SK-N-SH (cell line): ENCODE results near the gene NPEPL1. TPM values are rescaled to one million over a fixed set of nuclear protein-coding genes. Genes with fewer than 3 reads are reported as not detected.

Experiments used
- CTCF ChIA-PET: fragments of 300-600, 350-600 bp; formaldehyde crosslinking; extraction: SDS; loops from one replicate; lab custom pipeline; 2021; lab: Yijun Ruan, JAX
- POLR2A ChIA-PET: fragments of 350-600 bp; sonication (Branson Sonifier 250); formaldehyde crosslinking; extraction: SDS; loops from one replicate; lab custom pipeline; 2020; ENCODE audit warnings: antibody characterized with exemption, inconsistent platforms; lab: Yijun Ruan, JAX
- DNase-seq: peaks from one replicate; pipeline ENCODE4 v3.0.0; 2012
- H2AFZ ChIP-seq: fragments of 200-600 bp; sonication (generic); 2 replicates; pipeline ENCODE4 v1.8.1; 2016; ENCODE audit warnings: antibody characterized with exemption, mild to moderate bottlenecking, low read depth
- H3F3A ChIP-seq: fragments of 200-600 bp; sonication (generic); replicated peaks from 2 replicates; pipeline ENCODE3; 2016; ENCODE audit warnings: antibody characterized with exemption, mild to moderate bottlenecking; ENCODE audit not compliant: insufficient read depth
- H3K27ac ChIP-seq, 2 experiments: fragments of 200-500 bp in 1 of 2; fragments of 200-600 bp in 1 of 2; sonication (Bioruptor generic) in 1 of 2; sonication (generic), shearing (Covaris generic) in 1 of 2; 2 replicates each; pipeline versions ENCODE4 v1.5.1 to v1.6.1; 2014 to 2016; ENCODE audit warnings: low read depth in 2 of 2, inconsistent platforms in 1 of 2, low read length in 1 of 2, mild to moderate bottlenecking in 1 of 2, mixed read lengths in 1 of 2
- H3K27me3 ChIP-seq: fragments of 200-600 bp; sonication (generic), shearing (Covaris generic); 2 replicates; pipeline ENCODE4 v1.6.1; 2016; ENCODE audit warnings: mixed run types; ENCODE audit not compliant: insufficient read depth
- H3K36me3 ChIP-seq, 2 experiments: fragments of 200-500 bp in 1 of 2; fragments of 200-600 bp in 1 of 2; sonication (Bioruptor generic) in 1 of 2; sonication (generic) in 1 of 2; replicated peaks in 1 of 2; 2 replicates each; pipeline versions ENCODE3 to v1.5.1; 2014 to 2016; ENCODE audit warnings: low read length in 1 of 2, mild to moderate bottlenecking in 1 of 2; ENCODE audit not compliant: insufficient read depth in 2 of 2, control insufficient read depth in 1 of 2
- H3K4me1 ChIP-seq, 2 experiments: fragments of 200-500 bp in 1 of 2; fragments of 200-600 bp in 1 of 2; sonication (Bioruptor generic) in 1 of 2; sonication (generic), shearing (Covaris generic) in 1 of 2; 2 replicates each; pipeline versions ENCODE4 v1.5.1 to v1.6.1; 2014 to 2016; ENCODE audit warnings: low read depth in 1 of 2, low read length in 1 of 2, mixed run types in 1 of 2; ENCODE audit not compliant: insufficient read depth in 2 of 2, control insufficient read depth in 1 of 2
- H3K4me2 ChIP-seq: fragments of 200-600 bp; sonication (generic), shearing (Covaris generic); 2 replicates; pipeline ENCODE4 v1.6.1; 2017; ENCODE audit warnings: mixed run types
- H3K4me3 ChIP-seq, 2 experiments: fragments of 200-500 bp in 1 of 2; fragments of 200-600 bp in 1 of 2; sonication (Bioruptor generic) in 1 of 2; sonication (generic), shearing (Covaris generic) in 1 of 2; 2 replicates each; pipeline versions ENCODE4 v1.5.1 to v1.8.1; 2014 to 2016; ENCODE audit warnings: low read depth in 2 of 2, inconsistent platforms in 1 of 2, low read length in 1 of 2, mild to moderate bottlenecking in 1 of 2, mixed read lengths in 1 of 2, moderate library complexity in 1 of 2
- H3K79me2 ChIP-seq: fragments of 200-600 bp; sonication (generic); 2 replicates; pipeline ENCODE4 v1.8.1; 2017; ENCODE audit warnings: mild to moderate bottlenecking; ENCODE audit not compliant: insufficient read depth
- H3K9ac ChIP-seq: fragments of 200-600 bp; sonication (generic); 2 replicates; pipeline ENCODE4 v1.6.1; 2017; ENCODE audit warnings: mixed run types
- H3K9me2 ChIP-seq: fragments of 200-600 bp; sonication (generic); 2 replicates; pipeline ENCODE4 v1.6.1; 2017; ENCODE audit warnings: mixed run types
- H3K9me3 ChIP-seq: fragments of 200-600 bp; sonication (generic); 2 replicates; pipeline ENCODE4 v1.6.1; 2017; ENCODE audit warnings: mixed run types, mild to moderate bottlenecking, moderate library complexity
- H4K20me1 ChIP-seq: fragments of 200-600 bp; sonication (generic); 2 replicates; pipeline ENCODE4 v1.6.1; 2017; ENCODE audit warnings: mild to moderate bottlenecking, mixed run types; ENCODE audit not compliant: insufficient read depth
- ELF1 ChIP-seq: IDR thresholded peaks from 2 replicates; pipeline ENCODE4 v1.4.0; 2012
- EP300 ChIP-seq, 2 experiments: IDR thresholded peaks; 2 replicates each; pipeline versions ENCODE4 v1.4.0 to v1.6.1; 2012; ENCODE audit warnings: borderline replicate concordance in 1 of 2, low read depth in 1 of 2, low read length in 1 of 2
- EZH2phosphoT487 ChIP-seq: fragments of 200-600 bp; sonication (generic); IDR thresholded peaks from 2 replicates; pipeline ENCODE4 v1.6.1; 2017; ENCODE audit warnings: low read depth, mixed run types, mild to moderate bottlenecking, antibody characterized with exemption, moderate library complexity, borderline replicate concordance
- FOSL2 ChIP-seq: IDR thresholded peaks from 2 replicates; pipeline ENCODE4 v1.4.0; 2012; ENCODE audit warnings: low read depth, mild to moderate bottlenecking, moderate library complexity, borderline replicate concordance
- FOXJ3 ChIP-seq: sonication (generic); formaldehyde crosslinking; IDR thresholded peaks from 2 replicates; pipeline ENCODE4 v1.5.1; 2020; ENCODE audit warnings: mild to moderate bottlenecking, missing genetic modification reagents
- FOXM1 ChIP-seq: IDR thresholded peaks from 2 replicates; pipeline ENCODE4 v1.4.0; 2012; ENCODE audit warnings: low read depth, mild to moderate bottlenecking
- GABPA ChIP-seq: IDR thresholded peaks from 2 replicates; pipeline ENCODE4 v1.4.0; 2012; ENCODE audit warnings: low read depth, mild to moderate bottlenecking
- GATA2 ChIP-seq: sonication (generic); formaldehyde crosslinking; IDR thresholded peaks from 2 replicates; pipeline ENCODE4 v1.5.0; 2020; ENCODE audit warnings: mild to moderate bottlenecking, missing genetic modification reagents
- MEF2A ChIP-seq: IDR thresholded peaks from 2 replicates; pipeline ENCODE4 v1.4.0; 2012; ENCODE audit warnings: low read depth, borderline replicate concordance
- RXRA ChIP-seq: IDR thresholded peaks from 2 replicates; pipeline ENCODE4 v1.4.0; 2012; ENCODE audit warnings: low read depth, mild to moderate bottlenecking, borderline replicate concordance
- SMC3 ChIP-seq: IDR thresholded peaks from 2 replicates; pipeline ENCODE4 v1.6.1; 2012; ENCODE audit warnings: low read depth, low read length, improper control_type of control experiment
- TCF12 ChIP-seq: IDR thresholded peaks from 2 replicates; pipeline ENCODE4 v1.4.0; 2012
- WGBS: methylation state at CpG from one replicate; pipeline ENCODE4 v1.1.6; 2017; ENCODE audit warnings: low lambda C conversion rate; 5-methylcytosine and 5-hydroxymethylcytosine counted together
- polyA plus RNA-seq, 3 experiments: library from polyadenylated mRNA; depleted of rRNA; stranded (reverse); fragments of >200 nt; gene quantifications; 2 replicates each; pipeline ENCODE4 v1.2.3, GENCODE V29; 2012
- TF ChIP-seq, protein P1 (sequence below): IDR thresholded peaks from 2 replicates; pipeline ENCODE4; 2012
- TF ChIP-seq, protein P2 (sequence below): fragments of 200-600 bp; sonication (generic); IDR thresholded peaks from 2 replicates; pipeline ENCODE4 v1.6.1; 2017; ENCODE audit warnings: antibody characterized with exemption, mild to moderate bottlenecking, moderate library complexity
- TF ChIP-seq, protein P3 (sequence below): IDR thresholded peaks from 2 replicates; pipeline ENCODE4 v1.4.0; 2012; ENCODE audit warnings: low read depth, borderline replicate concordance
- TF ChIP-seq, protein P4 (sequence below): IDR thresholded peaks from 2 replicates; pipeline ENCODE4 v1.4.0; 2012; ENCODE audit warnings: low read depth

Gene NPEPL1
- polyA plus RNA-seq, 1 of the 3 experiments (the other 2 are of a cell fraction): 2.8 TPM

DNA sequence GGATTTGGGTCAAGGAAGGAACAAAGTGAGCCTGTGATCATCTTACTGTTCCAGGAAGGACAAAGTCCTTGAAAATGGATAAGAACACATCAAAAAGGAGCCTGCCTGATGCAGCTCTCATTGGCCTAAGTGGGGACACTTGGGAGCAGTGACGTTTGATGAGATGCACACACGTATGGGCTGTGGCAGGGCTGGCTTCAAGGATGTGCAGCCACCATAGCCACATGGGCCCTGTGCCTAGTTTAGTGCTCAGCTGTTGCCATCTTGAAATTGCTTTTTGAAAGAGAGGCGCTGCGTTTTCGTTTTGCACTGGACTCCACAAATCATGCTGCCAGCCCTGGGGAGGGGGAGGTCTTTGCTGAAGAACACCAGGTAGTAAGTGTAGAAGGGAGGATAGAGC lies 6.6 kb upstream of the NPEPL1 start (continued):
- TF ChIP-seq, protein P1, sequence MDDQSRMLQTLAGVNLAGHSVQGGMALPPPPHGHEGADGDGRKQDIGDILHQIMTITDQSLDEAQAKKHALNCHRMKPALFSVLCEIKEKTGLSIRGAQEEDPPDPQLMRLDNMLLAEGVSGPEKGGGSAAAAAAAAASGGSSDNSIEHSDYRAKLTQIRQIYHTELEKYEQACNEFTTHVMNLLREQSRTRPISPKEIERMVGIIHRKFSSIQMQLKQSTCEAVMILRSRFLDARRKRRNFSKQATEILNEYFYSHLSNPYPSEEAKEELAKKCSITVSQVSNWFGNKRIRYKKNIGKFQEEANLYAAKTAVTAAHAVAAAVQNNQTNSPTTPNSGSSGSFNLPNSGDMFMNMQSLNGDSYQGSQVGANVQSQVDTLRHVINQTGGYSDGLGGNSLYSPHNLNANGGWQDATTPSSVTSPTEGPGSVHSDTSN: no peak
- TF ChIP-seq, protein P2, sequence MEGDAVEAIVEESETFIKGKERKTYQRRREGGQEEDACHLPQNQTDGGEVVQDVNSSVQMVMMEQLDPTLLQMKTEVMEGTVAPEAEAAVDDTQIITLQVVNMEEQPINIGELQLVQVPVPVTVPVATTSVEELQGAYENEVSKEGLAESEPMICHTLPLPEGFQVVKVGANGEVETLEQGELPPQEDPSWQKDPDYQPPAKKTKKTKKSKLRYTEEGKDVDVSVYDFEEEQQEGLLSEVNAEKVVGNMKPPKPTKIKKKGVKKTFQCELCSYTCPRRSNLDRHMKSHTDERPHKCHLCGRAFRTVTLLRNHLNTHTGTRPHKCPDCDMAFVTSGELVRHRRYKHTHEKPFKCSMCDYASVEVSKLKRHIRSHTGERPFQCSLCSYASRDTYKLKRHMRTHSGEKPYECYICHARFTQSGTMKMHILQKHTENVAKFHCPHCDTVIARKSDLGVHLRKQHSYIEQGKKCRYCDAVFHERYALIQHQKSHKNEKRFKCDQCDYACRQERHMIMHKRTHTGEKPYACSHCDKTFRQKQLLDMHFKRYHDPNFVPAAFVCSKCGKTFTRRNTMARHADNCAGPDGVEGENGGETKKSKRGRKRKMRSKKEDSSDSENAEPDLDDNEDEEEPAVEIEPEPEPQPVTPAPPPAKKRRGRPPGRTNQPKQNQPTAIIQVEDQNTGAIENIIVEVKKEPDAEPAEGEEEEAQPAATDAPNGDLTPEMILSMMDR: no peak
- no peak for TF ChIP-seq EZH2phosphoT487
- no peak for TF ChIP-seq FOXM1
- TF ChIP-seq, protein P3, sequence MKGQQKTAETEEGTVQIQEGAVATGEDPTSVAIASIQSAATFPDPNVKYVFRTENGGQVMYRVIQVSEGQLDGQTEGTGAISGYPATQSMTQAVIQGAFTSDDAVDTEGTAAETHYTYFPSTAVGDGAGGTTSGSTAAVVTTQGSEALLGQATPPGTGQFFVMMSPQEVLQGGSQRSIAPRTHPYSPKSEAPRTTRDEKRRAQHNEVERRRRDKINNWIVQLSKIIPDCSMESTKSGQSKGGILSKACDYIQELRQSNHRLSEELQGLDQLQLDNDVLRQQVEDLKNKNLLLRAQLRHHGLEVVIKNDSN: no peak

DNA sequence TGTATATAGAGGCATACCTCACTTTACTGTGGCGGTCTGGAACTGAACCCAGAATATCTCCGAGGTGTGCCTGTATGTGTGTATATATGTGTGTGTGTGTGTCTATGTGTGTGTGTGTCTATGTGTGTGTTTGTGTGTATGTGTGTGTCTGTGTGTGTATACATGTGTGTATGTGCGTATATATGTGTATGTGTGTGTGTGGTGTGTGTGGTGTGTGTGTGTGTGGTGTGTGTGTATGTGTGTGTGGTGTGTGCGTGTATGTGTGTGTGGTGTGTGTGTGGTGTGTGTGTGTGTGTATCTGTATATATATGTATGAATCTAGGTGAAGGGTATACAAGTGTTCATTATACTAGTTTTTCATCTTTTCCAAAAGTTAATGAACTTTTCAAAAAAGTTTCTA lies 4.2 kb upstream of the NPEPL1 start:
- Histone ChIP-seq H3K27ac (no peak overlapping the region), H2AFZ (no peak overlapping the region), H3K27me3 (no peaks in the 10 kb centered on the region), H3K9me3 (no peaks in the 10 kb centered on the region), H4K20me1 (no peaks in the 10 kb centered on the region), H3K4me3 (no peak overlapping the region), H3K4me2 (no peak overlapping the region), H3K4me1 (no peaks in the 10 kb centered on the region), H3K36me3 (peaks cover 0 to 5% of the 10 kb centered on the region in 2 experiments), H3K79me2 (no peaks in the 10 kb centered on the region), H3K9ac (no peak overlapping the region), H3F3A (no peaks in the 10 kb centered on the region), H3K9me2 (no peaks in the 10 kb centered on the region)
- POLR2A ChIA-PET: no interaction called here
- CTCF ChIA-PET: no interaction called here
- no peak for DNase-seq
- no peak for TF ChIP-seq RXRA
- TF ChIP-seq FOSL2: no peak
- TF ChIP-seq, protein P4, sequence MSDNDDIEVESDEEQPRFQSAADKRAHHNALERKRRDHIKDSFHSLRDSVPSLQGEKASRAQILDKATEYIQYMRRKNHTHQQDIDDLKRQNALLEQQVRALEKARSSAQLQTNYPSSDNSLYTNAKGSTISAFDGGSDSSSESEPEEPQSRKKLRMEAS: no peak
- TF ChIP-seq SMC3: no peak
- TF ChIP-seq FOXM1: no peak
- no peak for TF ChIP-seq EP300 (IDR thresholded peaks at IDR 0.05; ENCODE audit: borderline replicate concordance in 1 of 2, low read depth in 1 of 2, low read length in 1 of 2)
- TF ChIP-seq FOXJ3 (CRISPR knock-in tag): no peak
- TF ChIP-seq ELF1: no peak
- no peak for TF ChIP-seq GABPA
- TF ChIP-seq, protein P1: no peak
- TF ChIP-seq GATA2 (CRISPR knock-in tag): no peak
- TF ChIP-seq TCF12: no peak
- no peak for TF ChIP-seq MEF2A
- 92% methylated on average over 4 of the region's 4 CpGs for WGBS
